Keratinocyte (primary cell): ENCODE measurements around the gene RNF14.

Source experiments
- CTCF ChIP-seq, 3 experiments: IDR thresholded peaks in 1 of 3; conservative IDR thresholded peaks in 1 of 3; optimal IDR thresholded peaks in 1 of 3; 2 replicates in 2 of 3; 3 replicates in 1 of 3; pipeline versions ENCODE3 to v1.5.1; 2011; ENCODE audit warnings: low read length in 3 of 3, mild to moderate bottlenecking in 3 of 3, moderate library complexity in 2 of 3, control low read depth in 1 of 3, inconsistent platforms in 1 of 3; ENCODE audit not compliant: insufficient read depth in 2 of 3; ENCODE audit errors: extremely low read depth in 1 of 3
- EZH2 ChIP-seq: IDR thresholded peaks from one replicate; pipeline ENCODE4 v1.6.1; 2012; ENCODE audit warnings: inconsistent platforms, mild to moderate bottlenecking, low read length, moderate library complexity

- TF ChIP-seq CTCF (optimal IDR thresholded peaks at IDR 0.05 in 1 of 3, IDR thresholded peaks at IDR 0.05 in 1 of 3, conservative IDR thresholded peaks at IDR 0.05 in 1 of 3; ENCODE audit: extremely low read depth in 1 of 3, insufficient read depth in 2 of 3, low read length in 3 of 3), result no peak
- no peak for TF ChIP-seq EZH2
Observed at GRCh38 chr5:141973871-141974595, 5.1 kb downstream of the RNF14 start.
